Stimulated activated naive CD4-positive, alpha-beta T cell treated with Interleukin-2 at 50 U/mL for 16 hours (primary cell): ENCODE measurements around the gene CUEDC1.

Experiments
- DNase-seq: peaks from one replicate; lab custom pipeline; 2025; lab: John Stamatoyannopoulos, UW

Gene CUEDC1

GRCh38 chr17:57895382-57896060, 59.7 kb downstream of the CUEDC1 start:
- DNase-seq, result no peak

GRCh38 chr17:57894848-57895247, 60.4 kb downstream of the CUEDC1 start:
- no peak for DNase-seq

- no peak for DNase-seq
Observed at GRCh38 chr17:57892820-57893595, 62.2 kb downstream of the CUEDC1 start.

- DNase-seq, result peak; percentile 71
Observed at GRCh38 chr17:57892146-57892819, 62.9 kb downstream of the CUEDC1 start.

GRCh38 chr17:57890857-57891232, 64.4 kb downstream of the CUEDC1 start:
- DNase-seq, result no peak

- no peak for DNase-seq
Observed at GRCh38 chr17:57889892-57890856, 65.0 kb downstream of the CUEDC1 start.

GRCh38 chr17:57889252-57889651, 66.0 kb downstream of the CUEDC1 start:
- no peak for DNase-seq

- DNase-seq, result no peak
Observed at GRCh38 chr17:57888311-57889216, 66.6 kb downstream of the CUEDC1 start.

GRCh38 chr17:57887161-57887560, 68.1 kb downstream of the CUEDC1 start:
- no peak for DNase-seq

GRCh38 chr17:57886020-57886419, 69.2 kb downstream of the CUEDC1 start:
- no peak for DNase-seq

- no peak for DNase-seq
Observed at GRCh38 chr17:57885148-57885915, 69.9 kb downstream of the CUEDC1 start.

GRCh38 chr17:57881783-57882351, 73.3 kb downstream of the CUEDC1 start:
- no peak for DNase-seq

GRCh38 chr17:57881143-57881542, 74.1 kb downstream of the CUEDC1 start:
- no peak for DNase-seq

GRCh38 chr17:57880086-57880456, 75.1 kb downstream of the CUEDC1 start:
- DNase-seq, result peak; percentile 8

- DNase-seq, result no peak
Observed at GRCh38 chr17:57879437-57880085, 75.7 kb downstream of the CUEDC1 start.

GRCh38 chr17:57877803-57878377, 77.3 kb downstream of the CUEDC1 start:
- DNase-seq, result no peak

- no peak for DNase-seq
Observed at GRCh38 chr17:57876866-57877237, 78.4 kb downstream of the CUEDC1 start.

- DNase-seq, result no peak
Observed at GRCh38 chr17:57876023-57876865, 79.0 kb downstream of the CUEDC1 start.
